Measurements from ENCODE around the gene PDZRN4. TPM values are rescaled to one million over a fixed set of nuclear protein-coding genes. Genes with fewer than 3 reads are reported as not detected.

The PDZRN4 gene
- polyA plus RNA-seq, 3 donors = not detected

GRCh38 chr12:41271489-41271888 lies 83.4 kb downstream of the PDZRN4 start:
- no peaks in the 10 kb centered on the region for H3K9me3 ChIP-seq (replicated peaks in 1 of 2; ENCODE audit: control insufficient read depth in 1 of 2, insufficient read depth in 1 of 2, low read length in 2 of 2)
- no peak overlapping the region for H3K9ac ChIP-seq (ENCODE audit: insufficient read depth, low read length, poor library complexity, severe bottlenecking)
- no peaks in the 10 kb centered on the region for H3K79me2 ChIP-seq (ENCODE audit: insufficient read depth, low read length)
- H3K4me1 ChIP-seq (ENCODE audit: control insufficient read depth in 1 of 2, insufficient read depth in 2 of 2, low read length in 2 of 2) = no peaks in the 10 kb centered on the region
- intact Hi-C loops (cut with micrococcal nuclease) = loop anchor here in 1 of 2 donors (10.0 kb wide), 1 partner anchor 1063 kb away; no protein-coding TSS in a partner anchor
- H3K36me3 Mint-ChIP-seq = no peaks in the 10 kb centered on the region
- no peaks in the 10 kb centered on the region for H3K27me3 ChIP-seq (ENCODE audit: control insufficient read depth in 2 of 2, insufficient read depth in 2 of 2, low read length in 2 of 2)
- H3K36me3 ChIP-seq (replicated peaks in 1 of 2; ENCODE audit: control insufficient read depth in 1 of 2, insufficient read depth in 2 of 2, low read length in 2 of 2) = no peaks in the 10 kb centered on the region
- H3K4me2 ChIP-seq (replicated peaks; ENCODE audit: extremely low read depth, low read length, poor library complexity, severe bottlenecking) = no peak overlapping the region
- WGBS (ENCODE audit: insufficient coverage) = no CpG with 5 or more reads among the region's 3 CpGs
- H3K4me3 ChIP-seq (replicated peaks in 1 of 3; ENCODE audit: low read depth in 2 of 3, low read length in 3 of 3) = no peak overlapping the region
- H3K27ac Mint-ChIP-seq = no peak overlapping the region
- no peaks in the 10 kb centered on the region for H4K20me1 ChIP-seq (ENCODE audit: insufficient read depth, low read length)
- H3K9me3 Mint-ChIP-seq = no peaks in the 10 kb centered on the region
- H3K4me1 Mint-ChIP-seq = peaks cover 2% of the 10 kb centered on the region
- no peak overlapping the region for H2AFZ ChIP-seq (ENCODE audit: insufficient read depth, low read depth, low read length, poor library complexity, severe bottlenecking)
- no peak overlapping the region for H3K27ac ChIP-seq (ENCODE audit: low read depth in 1 of 2, low read length in 2 of 2)
- H3K27me3 Mint-ChIP-seq (ENCODE audit: low read depth in 3 of 3) = no peaks in the 10 kb centered on the region
- no peak overlapping the region for H3K4me3 Mint-ChIP-seq
- TF ChIP-seq CTCF (IDR thresholded peaks at IDR 0.05) = no peak
- DNase-seq = no peak

- Histone ChIP-seq H3K36me3 (replicated peaks in 1 of 2; ENCODE audit: control insufficient read depth in 1 of 2, insufficient read depth in 2 of 2, low read length in 2 of 2) (no peaks in the 10 kb centered on the region), H3K4me3 (replicated peaks in 1 of 3; ENCODE audit: low read depth in 2 of 3, low read length in 3 of 3) (no peak overlapping the region), H3K9me3 (replicated peaks in 1 of 2; ENCODE audit: control insufficient read depth in 1 of 2, insufficient read depth in 1 of 2, low read length in 2 of 2) (no peaks in the 10 kb centered on the region), H3K27me3 (ENCODE audit: control insufficient read depth in 2 of 2, insufficient read depth in 2 of 2, low read length in 2 of 2) (no peaks in the 10 kb centered on the region), H3K4me2 (replicated peaks; ENCODE audit: extremely low read depth, low read length, poor library complexity, severe bottlenecking) (no peak overlapping the region), H2AFZ (ENCODE audit: insufficient read depth, low read depth, low read length, poor library complexity, severe bottlenecking) (no peak overlapping the region), H4K20me1 (ENCODE audit: insufficient read depth, low read length) (no peaks in the 10 kb centered on the region), H3K27ac (ENCODE audit: low read depth in 1 of 2, low read length in 2 of 2) (no peak overlapping the region), H3K4me1 (ENCODE audit: control insufficient read depth in 1 of 2, insufficient read depth in 2 of 2, low read length in 2 of 2) (peaks cover 0 to 2% of the 10 kb centered on the region in 2 donors), H3K79me2 (ENCODE audit: insufficient read depth, low read length) (no peaks in the 10 kb centered on the region), H3K9ac (ENCODE audit: insufficient read depth, low read length, poor library complexity, severe bottlenecking) (no peak overlapping the region)
- Mint-ChIP-seq H3K4me1 (peaks cover 4% of the 10 kb centered on the region), H3K9me3 (no peaks in the 10 kb centered on the region), H3K4me3 (no peak overlapping the region), H3K36me3 (no peaks in the 10 kb centered on the region), H3K27ac (no peak overlapping the region), H3K27me3 (ENCODE audit: low read depth in 3 of 3) (no peaks in the 10 kb centered on the region)
- intact Hi-C loops (cut with micrococcal nuclease) = loop anchor here (5.0 to 10.0 kb wide), 2 partner anchors 1060 to 1093 kb away; no protein-coding TSS in a partner anchor
- DNase-seq = no peak
- no peak for TF ChIP-seq CTCF (IDR thresholded peaks at IDR 0.05)
- 100% methylated on average over 1 of the region's 2 CpGs for WGBS (ENCODE audit: insufficient coverage)
Observed at GRCh38 chr12:41274643-41275042, 86.5 kb downstream of the PDZRN4 start.

Data from CD14-positive monocyte (primary cell).